HL-60 (cell line): ENCODE measurements around the gene POLR1A.

ENCODE experiments used
- GABPA ChIP-seq: IDR thresholded peaks from 2 replicates; pipeline ENCODE4 v1.6.1; 2012; ENCODE audit warnings: low read depth
- POLR2AphosphoS5 ChIP-seq: IDR thresholded peaks from 2 replicates; pipeline ENCODE4 v1.6.1; 2012; ENCODE audit warnings: low read depth
- TF ChIP-seq, protein P1 (sequence below): IDR thresholded peaks from one replicate; pipeline ENCODE4 v1.5.1; 2011; ENCODE audit warnings: low read length, control low read depth, inconsistent platforms; ENCODE audit not compliant: insufficient read depth
- TF ChIP-seq, protein P2 (sequence below): IDR thresholded peaks from 2 replicates; pipeline ENCODE4 v1.6.1; 2012; ENCODE audit warnings: low read depth; ENCODE audit not compliant: insufficient replicate concordance

DNA sequence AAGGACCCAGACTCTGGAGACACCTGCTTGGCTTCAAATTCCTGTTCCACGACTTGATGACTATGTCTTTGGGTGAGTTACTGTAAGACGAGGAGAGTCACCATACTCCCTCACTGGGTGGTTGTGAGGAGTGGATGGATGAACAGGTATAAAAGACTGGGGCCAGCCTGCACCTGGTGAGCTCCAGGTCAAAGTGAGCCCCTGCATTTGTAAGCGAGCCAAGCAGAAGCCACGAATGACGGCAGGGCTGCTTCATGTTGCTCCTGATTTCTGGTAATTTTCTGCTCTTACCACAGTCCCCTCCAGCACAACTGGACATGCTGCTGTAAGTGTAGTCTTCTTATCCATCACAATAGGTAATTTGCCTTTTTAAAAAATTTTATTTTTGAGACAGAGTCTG lies 86.6 kb downstream of the POLR1A start:
- TF ChIP-seq, protein P1, sequence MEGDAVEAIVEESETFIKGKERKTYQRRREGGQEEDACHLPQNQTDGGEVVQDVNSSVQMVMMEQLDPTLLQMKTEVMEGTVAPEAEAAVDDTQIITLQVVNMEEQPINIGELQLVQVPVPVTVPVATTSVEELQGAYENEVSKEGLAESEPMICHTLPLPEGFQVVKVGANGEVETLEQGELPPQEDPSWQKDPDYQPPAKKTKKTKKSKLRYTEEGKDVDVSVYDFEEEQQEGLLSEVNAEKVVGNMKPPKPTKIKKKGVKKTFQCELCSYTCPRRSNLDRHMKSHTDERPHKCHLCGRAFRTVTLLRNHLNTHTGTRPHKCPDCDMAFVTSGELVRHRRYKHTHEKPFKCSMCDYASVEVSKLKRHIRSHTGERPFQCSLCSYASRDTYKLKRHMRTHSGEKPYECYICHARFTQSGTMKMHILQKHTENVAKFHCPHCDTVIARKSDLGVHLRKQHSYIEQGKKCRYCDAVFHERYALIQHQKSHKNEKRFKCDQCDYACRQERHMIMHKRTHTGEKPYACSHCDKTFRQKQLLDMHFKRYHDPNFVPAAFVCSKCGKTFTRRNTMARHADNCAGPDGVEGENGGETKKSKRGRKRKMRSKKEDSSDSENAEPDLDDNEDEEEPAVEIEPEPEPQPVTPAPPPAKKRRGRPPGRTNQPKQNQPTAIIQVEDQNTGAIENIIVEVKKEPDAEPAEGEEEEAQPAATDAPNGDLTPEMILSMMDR = no peak
- TF ChIP-seq, protein P2, sequence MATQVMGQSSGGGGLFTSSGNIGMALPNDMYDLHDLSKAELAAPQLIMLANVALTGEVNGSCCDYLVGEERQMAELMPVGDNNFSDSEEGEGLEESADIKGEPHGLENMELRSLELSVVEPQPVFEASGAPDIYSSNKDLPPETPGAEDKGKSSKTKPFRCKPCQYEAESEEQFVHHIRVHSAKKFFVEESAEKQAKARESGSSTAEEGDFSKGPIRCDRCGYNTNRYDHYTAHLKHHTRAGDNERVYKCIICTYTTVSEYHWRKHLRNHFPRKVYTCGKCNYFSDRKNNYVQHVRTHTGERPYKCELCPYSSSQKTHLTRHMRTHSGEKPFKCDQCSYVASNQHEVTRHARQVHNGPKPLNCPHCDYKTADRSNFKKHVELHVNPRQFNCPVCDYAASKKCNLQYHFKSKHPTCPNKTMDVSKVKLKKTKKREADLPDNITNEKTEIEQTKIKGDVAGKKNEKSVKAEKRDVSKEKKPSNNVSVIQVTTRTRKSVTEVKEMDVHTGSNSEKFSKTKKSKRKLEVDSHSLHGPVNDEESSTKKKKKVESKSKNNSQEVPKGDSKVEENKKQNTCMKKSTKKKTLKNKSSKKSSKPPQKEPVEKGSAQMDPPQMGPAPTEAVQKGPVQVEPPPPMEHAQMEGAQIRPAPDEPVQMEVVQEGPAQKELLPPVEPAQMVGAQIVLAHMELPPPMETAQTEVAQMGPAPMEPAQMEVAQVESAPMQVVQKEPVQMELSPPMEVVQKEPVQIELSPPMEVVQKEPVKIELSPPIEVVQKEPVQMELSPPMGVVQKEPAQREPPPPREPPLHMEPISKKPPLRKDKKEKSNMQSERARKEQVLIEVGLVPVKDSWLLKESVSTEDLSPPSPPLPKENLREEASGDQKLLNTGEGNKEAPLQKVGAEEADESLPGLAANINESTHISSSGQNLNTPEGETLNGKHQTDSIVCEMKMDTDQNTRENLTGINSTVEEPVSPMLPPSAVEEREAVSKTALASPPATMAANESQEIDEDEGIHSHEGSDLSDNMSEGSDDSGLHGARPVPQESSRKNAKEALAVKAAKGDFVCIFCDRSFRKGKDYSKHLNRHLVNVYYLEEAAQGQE = no peak
- TF ChIP-seq POLR2AphosphoS5 (no peak), GABPA (no peak)
